Activated naive CD4-positive, alpha-beta T cell treated with anti-CD3 and anti-CD28 coated beads, Interleukin-2, amount 50 U/mL, for 24 hours (primary cell): ENCODE data around the gene ICA1.
"Not testable (repeated sequence)": the region's sequence is repeated elsewhere in the genome, so short reads cannot be mapped to it uniquely, and the experiment has no call there.

Source experiments
- H3K27ac Mint-ChIP-seq: one replicate; pipeline ENCODE4 v1.8.0; 2021; ENCODE audit warnings: mild to moderate bottlenecking, mixed read lengths
- H3K27me3 Mint-ChIP-seq: one replicate; pipeline ENCODE4 v1.8.0; 2021; ENCODE audit warnings: mixed read lengths
- H3K36me3 Mint-ChIP-seq: one replicate; pipeline ENCODE4 v1.8.0; 2021; ENCODE audit warnings: mixed read lengths
- H3K4me1 Mint-ChIP-seq: one replicate; pipeline ENCODE4 v1.8.0; 2021; ENCODE audit warnings: mixed read lengths
- H3K4me3 Mint-ChIP-seq: one replicate; pipeline ENCODE4 v1.8.0; 2021; ENCODE audit warnings: mild to moderate bottlenecking, mixed read lengths
- H3K9me3 Mint-ChIP-seq: one replicate; pipeline ENCODE4 v1.8.0; 2021; ENCODE audit warnings: mixed read lengths

Gene ICA1

GRCh38 chr7:8250547-8250946 lies 11.4 kb downstream of the ICA1 start:
- Mint-ChIP-seq H3K27ac (no peak overlapping the region), H3K4me3 (no peak overlapping the region), H3K36me3 (no peaks in the 10 kb centered on the region), H3K4me1 (no peaks in the 10 kb centered on the region), H3K27me3 (peaks cover 4% of the 10 kb centered on the region), H3K9me3 (no peaks in the 10 kb centered on the region)

GRCh38 chr7:8249121-8249520 lies 12.8 kb downstream of the ICA1 start:
- Mint-ChIP-seq H3K27me3 (peaks cover 3% of the 10 kb centered on the region), H3K4me3 (no peak overlapping the region), H3K27ac (no peak overlapping the region), H3K4me1 (no peaks in the 10 kb centered on the region), H3K9me3 (no peaks in the 10 kb centered on the region), H3K36me3 (no peaks in the 10 kb centered on the region)

GRCh38 chr7:8246020-8246419 lies 15.9 kb downstream of the ICA1 start:
- no peak overlapping the region for H3K27ac Mint-ChIP-seq
- H3K4me3 Mint-ChIP-seq: no peak overlapping the region
- no peaks in the 10 kb centered on the region for H3K9me3 Mint-ChIP-seq
- no peaks in the 10 kb centered on the region for H3K4me1 Mint-ChIP-seq
- H3K27me3 Mint-ChIP-seq: peaks cover 2% of the 10 kb centered on the region
- no peaks in the 10 kb centered on the region for H3K36me3 Mint-ChIP-seq

- H3K9me3 Mint-ChIP-seq, H3K4me3 Mint-ChIP-seq, H3K4me1 Mint-ChIP-seq, H3K36me3 Mint-ChIP-seq, H3K27ac Mint-ChIP-seq, H3K27me3 Mint-ChIP-seq: not testable (repeated sequence)
Measured at GRCh38 chr7:8245032-8245431, 16.9 kb downstream of the ICA1 start.

- not testable (repeated sequence) for H3K27ac Mint-ChIP-seq, H3K9me3 Mint-ChIP-seq, H3K4me3 Mint-ChIP-seq, H3K4me1 Mint-ChIP-seq, H3K36me3 Mint-ChIP-seq
- peaks cover 16% of the 10 kb centered on the region for H3K27me3 Mint-ChIP-seq
Measured at GRCh38 chr7:8243059-8243458, 18.9 kb downstream of the ICA1 start.

GRCh38 chr7:8239702-8240362 lies 22.1 kb downstream of the ICA1 start:
- H3K27me3 Mint-ChIP-seq: peaks cover 16% of the 10 kb centered on the region
- not testable (repeated sequence) for H3K9me3 Mint-ChIP-seq, H3K4me1 Mint-ChIP-seq, H3K27ac Mint-ChIP-seq, H3K36me3 Mint-ChIP-seq, H3K4me3 Mint-ChIP-seq

GRCh38 chr7:8236780-8237407 lies 25.1 kb downstream of the ICA1 start:
- Mint-ChIP-seq H3K27me3 (peaks cover 16% of the 10 kb centered on the region), H3K27ac (no peak overlapping the region), H3K9me3 (no peaks in the 10 kb centered on the region), H3K36me3 (no peaks in the 10 kb centered on the region), H3K4me1 (no peaks in the 10 kb centered on the region), H3K4me3 (no peak overlapping the region)

GRCh38 chr7:8232999-8233847 lies 28.7 kb downstream of the ICA1 start:
- peaks cover 3% of the 10 kb centered on the region for H3K27me3 Mint-ChIP-seq
- no peak overlapping the region for H3K27ac Mint-ChIP-seq
- H3K36me3 Mint-ChIP-seq: no peaks in the 10 kb centered on the region
- no peaks in the 10 kb centered on the region for H3K9me3 Mint-ChIP-seq
- no peak overlapping the region for H3K4me3 Mint-ChIP-seq
- no peaks in the 10 kb centered on the region for H3K4me1 Mint-ChIP-seq

- no peak overlapping the region for H3K4me3 Mint-ChIP-seq
- no peaks in the 10 kb centered on the region for H3K36me3 Mint-ChIP-seq
- H3K9me3 Mint-ChIP-seq: no peaks in the 10 kb centered on the region
- peaks cover 8% of the 10 kb centered on the region for H3K27me3 Mint-ChIP-seq
- no peak overlapping the region for H3K27ac Mint-ChIP-seq
- H3K4me1 Mint-ChIP-seq: peaks cover 4% of the 10 kb centered on the region
Measured at GRCh38 chr7:8229927-8230326, 32.0 kb downstream of the ICA1 start.

GRCh38 chr7:8228766-8229674 lies 32.9 kb downstream of the ICA1 start:
- Mint-ChIP-seq H3K27me3 (peaks cover 8% of the 10 kb centered on the region), H3K4me3 (no peak overlapping the region), H3K9me3 (no peaks in the 10 kb centered on the region), H3K4me1 (peaks cover 4% of the 10 kb centered on the region), H3K27ac (no peak overlapping the region), H3K36me3 (no peaks in the 10 kb centered on the region)

- no peaks in the 10 kb centered on the region for H3K36me3 Mint-ChIP-seq
- no peak overlapping the region for H3K27ac Mint-ChIP-seq
- no peak overlapping the region for H3K4me3 Mint-ChIP-seq
- peaks cover 4% of the 10 kb centered on the region for H3K4me1 Mint-ChIP-seq
- H3K9me3 Mint-ChIP-seq: no peaks in the 10 kb centered on the region
- H3K27me3 Mint-ChIP-seq: peaks cover 6% of the 10 kb centered on the region
Measured at GRCh38 chr7:8228068-8228467, 33.9 kb downstream of the ICA1 start.

- H3K4me1 Mint-ChIP-seq: peaks cover 4% of the 10 kb centered on the region
- H3K9me3 Mint-ChIP-seq: no peaks in the 10 kb centered on the region
- no peak overlapping the region for H3K4me3 Mint-ChIP-seq
- H3K27me3 Mint-ChIP-seq: peaks cover 6% of the 10 kb centered on the region
- H3K27ac Mint-ChIP-seq: no peak overlapping the region
- H3K36me3 Mint-ChIP-seq: no peaks in the 10 kb centered on the region
Measured at GRCh38 chr7:8227261-8227660, 34.7 kb downstream of the ICA1 start.

- H3K4me1 Mint-ChIP-seq: peaks cover 4% of the 10 kb centered on the region
- H3K27me3 Mint-ChIP-seq: peaks cover 6% of the 10 kb centered on the region
- H3K36me3 Mint-ChIP-seq: no peaks in the 10 kb centered on the region
- no peak overlapping the region for H3K27ac Mint-ChIP-seq
- H3K9me3 Mint-ChIP-seq: no peaks in the 10 kb centered on the region
- H3K4me3 Mint-ChIP-seq: no peak overlapping the region
Measured at GRCh38 chr7:8226501-8226900, 35.5 kb downstream of the ICA1 start.

GRCh38 chr7:8221567-8221966 lies 40.4 kb downstream of the ICA1 start:
- peaks cover 3% of the 10 kb centered on the region for H3K27me3 Mint-ChIP-seq
- H3K9me3 Mint-ChIP-seq: no peaks in the 10 kb centered on the region
- H3K4me3 Mint-ChIP-seq: no peak overlapping the region
- peaks cover 7% of the 10 kb centered on the region for H3K4me1 Mint-ChIP-seq
- H3K27ac Mint-ChIP-seq: no peak overlapping the region
- H3K36me3 Mint-ChIP-seq: no peaks in the 10 kb centered on the region

- Mint-ChIP-seq H3K9me3 (no peaks in the 10 kb centered on the region), H3K27ac (no peak overlapping the region), H3K27me3 (peaks cover 2% of the 10 kb centered on the region), H3K36me3 (no peaks in the 10 kb centered on the region), H3K4me1 (peaks cover 3% of the 10 kb centered on the region), H3K4me3 (no peak overlapping the region)
Measured at GRCh38 chr7:8221101-8221495, 40.9 kb downstream of the ICA1 start.
